ENCODE measurements around the gene SLCO2A1.

Gene SLCO2A1

DNA sequence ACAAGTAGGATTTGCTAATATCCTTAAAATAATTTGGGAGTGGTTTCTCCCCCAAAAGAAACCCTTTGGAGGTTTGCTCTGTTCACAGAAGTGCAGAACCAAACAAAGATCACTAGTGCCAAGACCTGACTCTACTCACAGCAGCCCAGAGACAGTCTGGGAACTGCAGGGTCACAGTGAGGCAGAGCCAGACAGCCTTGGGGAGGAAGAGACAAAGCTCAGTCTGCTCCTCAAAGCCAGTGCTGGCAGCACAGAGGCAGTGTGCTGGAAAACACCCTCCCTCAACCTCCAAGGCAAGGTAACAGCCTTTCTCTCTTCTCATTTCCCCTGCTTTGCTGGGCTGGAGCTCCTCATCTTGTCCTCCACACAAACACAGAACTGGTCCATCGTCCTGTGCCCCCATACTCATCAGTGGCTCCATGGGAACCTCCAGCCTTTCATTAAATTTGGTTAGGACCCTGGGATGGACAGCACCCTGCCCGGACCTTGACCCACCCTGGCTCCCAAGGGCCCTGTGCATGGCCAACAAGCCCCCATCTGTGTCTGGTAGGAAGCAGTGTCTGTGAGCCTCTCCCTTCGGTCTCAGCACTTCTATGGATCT, 146.6 kb downstream of the SLCO2A1 start:
- no peak for DNase-seq (ENCODE audit: low spot score)

DNA sequence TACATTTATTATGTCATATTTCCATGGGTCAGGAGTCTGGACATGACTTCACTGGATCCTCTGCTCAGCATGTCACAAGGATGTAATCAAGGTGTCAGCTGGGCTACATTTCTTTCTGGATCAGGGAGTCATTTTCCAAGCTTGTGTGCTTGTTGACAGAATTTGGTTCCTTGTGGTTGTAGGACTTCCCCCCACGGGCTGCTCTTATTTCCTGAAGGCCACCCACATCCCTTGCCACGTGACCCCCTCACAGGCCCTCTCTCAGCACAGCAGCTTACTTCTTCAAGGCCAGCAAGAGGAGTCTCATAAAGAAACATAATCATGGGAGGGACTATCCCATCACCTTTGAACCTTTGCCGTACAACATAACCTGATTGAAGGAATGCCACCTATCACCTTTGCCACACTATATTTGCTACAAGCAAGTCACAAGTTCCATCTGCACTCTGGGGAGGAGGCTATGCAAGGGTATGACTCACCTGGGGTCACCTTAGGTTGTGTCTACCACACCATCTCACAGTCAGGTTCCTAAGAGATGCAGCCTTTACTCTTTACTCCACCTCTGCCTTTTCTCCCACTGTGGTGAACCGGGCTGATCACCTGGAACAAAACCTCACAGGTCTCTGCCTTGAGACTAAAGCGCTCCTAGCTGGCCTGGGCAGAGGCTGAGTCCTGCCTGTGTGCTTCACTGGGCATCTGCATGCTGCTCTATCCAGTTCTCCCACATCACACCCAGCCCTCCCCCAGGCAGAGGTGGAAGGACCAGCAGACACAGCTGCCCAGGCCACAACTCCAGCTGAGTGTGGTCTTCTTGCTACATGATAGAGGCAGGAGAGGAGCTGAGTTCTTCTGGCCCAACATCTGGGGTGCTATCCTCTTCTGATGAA, 147.5 kb downstream of the SLCO2A1 start:
- DNase-seq (ENCODE audit: low spot score): no peak

DNA sequence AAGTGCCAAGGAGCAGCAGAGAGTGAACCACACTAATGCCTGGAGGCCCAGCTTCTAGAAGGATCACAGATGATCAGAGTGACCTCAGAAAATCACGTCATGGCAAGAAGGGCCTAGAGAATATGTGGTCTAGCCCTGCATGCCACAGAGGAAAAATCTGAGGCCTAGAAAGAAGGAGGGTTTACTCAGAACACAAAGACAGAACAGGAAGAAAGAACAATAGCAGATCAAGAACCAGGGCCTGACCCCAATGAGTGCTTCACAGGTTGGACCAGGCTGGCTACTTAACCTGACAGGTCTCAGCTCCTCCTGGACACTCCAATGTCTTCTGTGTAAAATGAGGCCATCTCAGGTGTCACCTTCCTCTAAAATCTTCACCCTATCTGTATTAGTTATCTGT, 148.2 kb downstream of the SLCO2A1 start:
- no peak for DNase-seq (ENCODE audit: low spot score)

DNA sequence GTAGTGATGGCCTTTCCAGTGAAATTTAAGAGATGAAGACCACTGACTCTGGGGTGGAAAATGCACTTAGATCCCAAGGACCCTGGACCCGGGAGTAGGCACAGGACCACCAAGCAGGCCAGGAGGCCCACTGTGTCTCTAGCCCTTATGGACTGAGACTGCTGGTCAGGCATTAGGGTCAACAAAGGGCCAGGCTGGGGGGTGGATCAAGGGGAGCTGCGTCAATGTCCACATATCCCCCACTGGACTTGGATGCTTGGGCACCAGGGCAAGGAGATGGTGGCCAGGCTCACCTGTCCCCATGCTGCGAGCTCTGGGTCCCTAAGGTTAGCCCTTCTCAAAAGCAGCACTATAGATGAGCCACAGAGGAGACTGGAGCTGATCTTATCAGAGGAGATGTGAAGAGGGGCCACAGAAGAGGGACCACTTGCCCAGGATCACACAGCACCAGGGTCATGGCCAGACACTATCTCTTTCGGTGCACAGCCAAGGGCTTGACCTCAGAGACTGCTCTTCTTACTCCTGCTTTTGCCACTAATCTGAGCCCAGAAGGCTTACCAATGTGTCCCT, 148.8 kb downstream of the SLCO2A1 start:
- no peak for DNase-seq (ENCODE audit: low spot score)

DNA sequence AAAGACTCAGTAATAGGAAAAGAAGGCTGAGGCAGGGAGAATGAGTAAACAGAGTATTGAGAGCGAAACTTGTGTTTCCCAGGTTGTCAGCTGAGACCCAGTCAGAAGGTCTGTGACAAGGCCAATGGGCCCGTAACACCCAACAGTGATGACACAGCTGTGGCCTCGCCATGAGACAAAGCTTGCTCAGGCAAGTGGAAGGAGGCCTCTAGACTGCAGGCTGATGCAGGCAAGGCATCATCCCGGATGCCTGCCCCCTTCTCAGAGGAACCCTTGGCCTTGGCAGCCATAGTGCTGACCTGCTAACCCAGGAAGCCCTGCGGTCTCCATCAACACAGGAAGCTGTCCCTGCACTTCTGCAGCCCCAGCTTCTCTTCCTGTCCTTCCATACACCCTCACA, 149.4 kb downstream of the SLCO2A1 start:
- DNase-seq (ENCODE audit: low spot score): no peak

DNA sequence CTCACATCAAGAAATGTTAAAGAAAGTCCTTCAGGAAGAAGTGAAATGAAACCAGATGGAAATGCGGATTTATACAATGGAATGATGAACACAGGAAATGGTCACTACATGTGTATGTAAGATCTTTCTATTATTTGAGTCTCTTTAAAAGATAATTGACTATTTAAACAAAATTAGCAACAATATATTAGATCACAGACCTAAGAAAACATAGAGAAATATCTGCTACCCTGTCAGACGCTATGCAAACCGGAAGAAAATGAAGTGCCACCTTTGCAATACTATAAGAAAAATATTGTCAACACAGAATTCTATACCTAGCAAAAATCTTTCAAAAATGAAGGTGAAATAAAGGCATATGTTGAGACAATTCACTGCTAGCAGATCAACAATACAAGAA, 151.2 kb downstream of the SLCO2A1 start:
- no peak for DNase-seq (ENCODE audit: low spot score)

Measured in putamen (tissue), 1 donor.